Subcutaneous abdominal adipose tissue (tissue), 5 donors: ENCODE results near the gene ECM1.

ENCODE experiments used
- H3K27ac ChIP-seq: one replicate; pipeline ENCODE4 v1.7.0; 2013; ENCODE audit warnings: low read depth, mild to moderate bottlenecking, inconsistent platforms, low read length, moderate library complexity
- H3K27me3 ChIP-seq, 5 donors: one replicate each; pipeline ENCODE4 v1.7.0; 2013; ENCODE audit warnings: low read length in 5 of 5, inconsistent platforms in 1 of 5; ENCODE audit not compliant: control insufficient read depth in 5 of 5, insufficient read depth in 4 of 5
- H3K36me3 ChIP-seq, 5 donors: one replicate each; pipeline ENCODE4 v1.7.0; 2013; ENCODE audit warnings: low read length in 5 of 5; ENCODE audit not compliant: control insufficient read depth in 5 of 5, insufficient read depth in 5 of 5
- H3K4me1 ChIP-seq, 5 donors: one replicate each; pipeline ENCODE4 v1.7.0; 2013; ENCODE audit warnings: low read length in 5 of 5, mild to moderate bottlenecking in 3 of 5, moderate library complexity in 1 of 5; ENCODE audit not compliant: control insufficient read depth in 5 of 5, insufficient read depth in 5 of 5
- H3K4me3 ChIP-seq, 5 donors: one replicate each; pipeline ENCODE4 v1.7.0; 2013; ENCODE audit warnings: low read length in 5 of 5, low read depth in 1 of 5
- H3K9ac ChIP-seq, 5 donors: one replicate each; pipeline ENCODE4 v1.7.0; 2013; ENCODE audit warnings: low read length in 5 of 5, mild to moderate bottlenecking in 4 of 5, moderate library complexity in 3 of 5
- H3K9me3 ChIP-seq, 5 donors: one replicate each; pipeline ENCODE4 v1.7.0; 2013; ENCODE audit warnings: low read length in 5 of 5; ENCODE audit not compliant: control insufficient read depth in 5 of 5
- donor health status: healthy.
- donor health status: healthy.
- donor health status: healthy.
- donor health status: healthy.
- donor health status: healthy.

The ECM1 gene

GRCh38 chr1:150479370-150479769, 28.5 kb upstream of the ECM1 start:
- Histone ChIP-seq H3K36me3 (no peaks in the 10 kb centered on the region), H3K9me3 (no peaks in the 10 kb centered on the region), H3K9ac (no peak overlapping the region), H3K4me1 (peaks cover 0 to 17% (median 9%) of the 10 kb centered on the region in 5 donors), H3K27me3 (no peaks in the 10 kb centered on the region), H3K4me3 (no peak overlapping the region), H3K27ac (no peak overlapping the region)

GRCh38 chr1:150479927-150480352, 28.0 kb upstream of the ECM1 start:
- H3K9ac ChIP-seq = no peak overlapping the region
- H3K4me3 ChIP-seq = no peak overlapping the region
- H3K27me3 ChIP-seq = no peaks in the 10 kb centered on the region
- no peaks in the 10 kb centered on the region for H3K9me3 ChIP-seq
- no peak overlapping the region for H3K27ac ChIP-seq
- no peaks in the 10 kb centered on the region for H3K36me3 ChIP-seq
- H3K4me1 ChIP-seq = peaks cover 0 to 17% (median 9%) of the 10 kb centered on the region in 5 donors

GRCh38 chr1:150484431-150484830, 23.5 kb upstream of the ECM1 start:
- H3K4me3 ChIP-seq = no peak overlapping the region
- no peaks in the 10 kb centered on the region for H3K27me3 ChIP-seq
- H3K36me3 ChIP-seq = peaks cover 0 to 5% (median 4%) of the 10 kb centered on the region in 5 donors
- peaks cover 4 to 16% (median 11%) of the 10 kb centered on the region in 5 donors for H3K4me1 ChIP-seq
- no peaks in the 10 kb centered on the region for H3K9me3 ChIP-seq
- no peak overlapping the region for H3K9ac ChIP-seq
- no peak overlapping the region for H3K27ac ChIP-seq

GRCh38 chr1:150484861-150485260, 23.0 kb upstream of the ECM1 start:
- Histone ChIP-seq H3K27ac (no peak overlapping the region), H3K4me1 (peaks cover 4 to 14% (median 11%) of the 10 kb centered on the region in 5 donors), H3K27me3 (no peaks in the 10 kb centered on the region), H3K36me3 (peaks cover 0 to 5% (median 4%) of the 10 kb centered on the region in 5 donors), H3K4me3 (no peak overlapping the region), H3K9me3 (no peaks in the 10 kb centered on the region), H3K9ac (no peak overlapping the region)

- Histone ChIP-seq H3K36me3 (peaks cover 4 to 21% (median 14%) of the 10 kb centered on the region in 5 donors), H3K4me3 (peak within 1 kb of the TSS; percentile 90 to 99 (median 94)), H3K27ac (peak within 1 kb of the TSS; percentile 57), H3K9me3 (no peaks in the 10 kb centered on the region), H3K9ac (peak within 1 kb of the TSS; percentile 83 to 93 (median 89)), H3K27me3 (no peaks in the 10 kb centered on the region), H3K4me1 (peaks cover 4 to 11% (median 10%) of the 10 kb centered on the region in 5 donors)
These were observed 20.7 kb upstream of the ECM1 start, which contains the start of gene TARS2 for GRCh38 chr1:150486966-150487762. Gene TARS2, plus strand, starts transcription at chr1:150487419. Its CDS starts 32 bp downstream, at chr1:150487451.

- H3K9ac ChIP-seq = peak overlapping the region; percentile 52 to 93 (median 89)
- H3K4me3 ChIP-seq = peak overlapping the region; percentile 90 to 99 (median 94)
- H3K4me1 ChIP-seq = peaks cover 4 to 11% (median 10%) of the 10 kb centered on the region in 5 donors
- no peaks in the 10 kb centered on the region for H3K9me3 ChIP-seq
- H3K36me3 ChIP-seq = peaks cover 4 to 26% (median 17%) of the 10 kb centered on the region in 5 donors
- peak overlapping the region; percentile 57 for H3K27ac ChIP-seq
- no peaks in the 10 kb centered on the region for H3K27me3 ChIP-seq
These were observed 20.2 kb upstream of the ECM1 start for GRCh38 chr1:150487763-150488115.

- peaks cover 0 to 2% (median 1%) of the 10 kb centered on the region in 5 donors for H3K4me1 ChIP-seq
- no peaks in the 10 kb centered on the region for H3K9me3 ChIP-seq
- H3K27ac ChIP-seq = no peak overlapping the region
- H3K27me3 ChIP-seq = no peaks in the 10 kb centered on the region
- H3K4me3 ChIP-seq = no peak overlapping the region
- H3K9ac ChIP-seq = no peak overlapping the region
- H3K36me3 ChIP-seq = peaks cover 8 to 62% (median 41%) of the 10 kb centered on the region in 5 donors
These were observed 14.7 kb upstream of the ECM1 start for GRCh38 chr1:150493175-150493574.

GRCh38 chr1:150498342-150498741, 9.6 kb upstream of the ECM1 start:
- Histone ChIP-seq H3K4me1 (no peaks in the 10 kb centered on the region), H3K27ac (no peak overlapping the region), H3K4me3 (no peak overlapping the region), H3K27me3 (no peaks in the 10 kb centered on the region), H3K36me3 (peaks cover 6 to 60% (median 42%) of the 10 kb centered on the region in 5 donors), H3K9ac (no peak overlapping the region), H3K9me3 (no peaks in the 10 kb centered on the region)

GRCh38 chr1:150505431-150505830, 2.5 kb upstream of the ECM1 start:
- Histone ChIP-seq H3K27ac (no peak overlapping the region), H3K27me3 (no peaks in the 10 kb centered on the region), H3K4me1 (peaks cover 0 to 20% (median 19%) of the 10 kb centered on the region in 5 donors), H3K9ac (no peak overlapping the region), H3K9me3 (no peaks in the 10 kb centered on the region), H3K36me3 (peaks cover 7 to 44% (median 39%) of the 10 kb centered on the region in 5 donors), H3K4me3 (no peak overlapping the region)

GRCh38 chr1:150508982-150509381, 1.1 kb downstream of the ECM1 start:
- H3K4me1 ChIP-seq = peaks cover 0 to 20% (median 19%) of the 10 kb centered on the region in 5 donors
- no peak overlapping the region for H3K27ac ChIP-seq
- H3K4me3 ChIP-seq = peak overlapping the region; percentile 1 to 67 (median 61)
- H3K36me3 ChIP-seq = peaks cover 7 to 54% (median 47%) of the 10 kb centered on the region in 5 donors
- no peaks in the 10 kb centered on the region for H3K27me3 ChIP-seq
- peak overlapping the region in 3 of 5 donors; percentile 14 to 66 (median 50) for H3K9ac ChIP-seq
- no peaks in the 10 kb centered on the region for H3K9me3 ChIP-seq
